ENCODE measurements around the gene GNPTG.

GNPTG gene

GRCh38 chr16:1351215-1351581, 533 bp upstream of the GNPTG start:
- Histone ChIP-seq H3K4me3 (peak overlapping the region; percentile 98), H3K27ac (no peak overlapping the region), H3K9ac (ENCODE audit: insufficient read length) (peak overlapping the region; percentile 81), H3K9me3 (ENCODE audit: low read depth, low read length) (no peaks in the 10 kb centered on the region), H3K36me3 (ENCODE audit: insufficient read depth, low read length) (no peaks in the 10 kb centered on the region)
- DNase-seq (ENCODE audit: low read depth, low spot score) = no peak
- TF ChIP-seq EZH2 (IDR thresholded peaks at IDR 0.05) = no peak
- TF ChIP-seq POLR2AphosphoS5 (IDR thresholded peaks at IDR 0.05; ENCODE audit: borderline replicate concordance, low read depth, low read length) = no peak
- no peak for TF ChIP-seq FOXP2 (optimal IDR thresholded peaks at IDR 0.05; ENCODE audit: control extremely low read depth, extremely low read length, insufficient read depth)

GRCh38 chr16:1354815-1355540, 3.2 kb downstream of the GNPTG start:
- no peak for DNase-seq (ENCODE audit: low read depth, low spot score)
- TF ChIP-seq EZH2 (IDR thresholded peaks at IDR 0.05) = no peak
- TF ChIP-seq POLR2AphosphoS5 (IDR thresholded peaks at IDR 0.05; ENCODE audit: borderline replicate concordance, low read depth, low read length) = no peak
- TF ChIP-seq FOXP2 (optimal IDR thresholded peaks at IDR 0.05; ENCODE audit: control extremely low read depth, extremely low read length, insufficient read depth) = no peak
- Histone ChIP-seq H3K9ac (ENCODE audit: insufficient read length) (no peak overlapping the region), H3K9me3 (ENCODE audit: low read depth, low read length) (no peaks in the 10 kb centered on the region), H3K4me3 (no peak overlapping the region), H3K36me3 (ENCODE audit: insufficient read depth, low read length) (no peaks in the 10 kb centered on the region), H3K27ac (no peak overlapping the region)

GRCh38 chr16:1355591-1355990, 3.9 kb downstream of the GNPTG start:
- no peaks in the 10 kb centered on the region for H3K9me3 ChIP-seq (ENCODE audit: low read depth, low read length)
- TF ChIP-seq POLR2AphosphoS5 (IDR thresholded peaks at IDR 0.05; ENCODE audit: borderline replicate concordance, low read depth, low read length) (no peak), EZH2 (IDR thresholded peaks at IDR 0.05) (no peak), FOXP2 (optimal IDR thresholded peaks at IDR 0.05; ENCODE audit: control extremely low read depth, extremely low read length, insufficient read depth) (no peak)
- no peak for DNase-seq (ENCODE audit: low read depth, low spot score)
- H3K36me3 ChIP-seq (ENCODE audit: insufficient read depth, low read length) = peaks cover under 1% of the 10 kb centered on the region; the same call in 1 of the 2 replicates
- no peak overlapping the region for H3K9ac ChIP-seq (ENCODE audit: insufficient read length)
- H3K4me3 ChIP-seq = no peak overlapping the region
- no peak overlapping the region for H3K27ac ChIP-seq

- no peak overlapping the region for H3K9ac ChIP-seq (ENCODE audit: insufficient read length)
These were observed 4.5 kb downstream of the GNPTG start for GRCh38 chr16:1356061-1356900.

DNA sequence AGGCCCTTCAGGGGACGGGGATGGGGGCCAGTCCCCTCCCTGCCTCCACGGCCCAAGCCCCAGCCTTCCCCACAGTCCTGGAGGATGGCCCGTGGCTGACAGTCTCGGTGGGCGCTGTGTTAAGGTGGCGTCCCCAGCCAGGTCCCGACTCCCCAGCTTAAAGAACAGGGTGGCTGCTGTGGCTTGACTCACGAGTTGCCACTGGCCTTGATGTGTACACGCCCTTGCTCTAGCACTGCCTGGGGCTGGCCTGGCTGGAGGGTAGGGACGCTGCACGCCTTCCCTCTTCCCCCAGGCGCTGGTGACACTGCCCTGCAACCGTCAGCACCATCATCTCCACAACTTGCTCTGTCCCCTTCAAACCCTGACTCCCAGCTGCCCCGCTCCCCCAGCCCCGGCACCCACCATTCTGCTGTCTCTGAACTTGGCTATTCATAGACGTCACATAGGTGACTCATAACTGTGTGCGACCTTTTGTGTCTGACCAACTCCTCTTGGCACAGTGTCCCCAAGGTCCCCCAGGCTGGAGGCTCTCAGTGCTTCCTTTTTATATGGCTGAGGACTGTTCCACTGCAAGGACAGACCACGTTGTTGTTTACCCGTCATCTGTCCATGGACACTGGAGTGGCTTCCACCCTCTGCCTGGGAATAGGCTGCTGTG, 6.3 kb downstream of the GNPTG start:
- DNase-seq (ENCODE audit: low read depth, low spot score) = no peak
- Histone ChIP-seq H3K4me3 (no peak overlapping the region), H3K9me3 (ENCODE audit: low read depth, low read length) (no peaks in the 10 kb centered on the region), H3K9ac (ENCODE audit: insufficient read length) (no peak overlapping the region), H3K36me3 (ENCODE audit: insufficient read depth, low read length) (peaks cover 11% of the 10 kb centered on the region; the same call in 1 of the 2 replicates), H3K27ac (0 out of 2 replicates have a peak overlapping the region, but pooled peaks have one; percentile 16)
- TF ChIP-seq FOXP2 (optimal IDR thresholded peaks at IDR 0.05; ENCODE audit: control extremely low read depth, extremely low read length, insufficient read depth) (no peak), POLR2AphosphoS5 (IDR thresholded peaks at IDR 0.05; ENCODE audit: borderline replicate concordance, low read depth, low read length) (no peak), EZH2 (IDR thresholded peaks at IDR 0.05) (no peak)

More at GRCh38 chr16:1356061-1356900, 4.5 kb downstream of the GNPTG start:
- H3K9me3 ChIP-seq (ENCODE audit: low read depth, low read length) = no peaks in the 10 kb centered on the region
- DNase-seq (ENCODE audit: low read depth, low spot score) = no peak
- peaks cover 3% of the 10 kb centered on the region; the same call in 1 of the 2 replicates for H3K36me3 ChIP-seq (ENCODE audit: insufficient read depth, low read length)
- H3K27ac ChIP-seq = no peak overlapping the region
- no peak overlapping the region for H3K4me3 ChIP-seq
- TF ChIP-seq FOXP2 (optimal IDR thresholded peaks at IDR 0.05; ENCODE audit: control extremely low read depth, extremely low read length, insufficient read depth) (no peak), EZH2 (IDR thresholded peaks at IDR 0.05) (no peak), POLR2AphosphoS5 (IDR thresholded peaks at IDR 0.05; ENCODE audit: borderline replicate concordance, low read depth, low read length) (no peak)

GRCh38 chr16:1361685-1362360, 10.1 kb downstream of the GNPTG start:
- DNase-seq (ENCODE audit: low read depth, low spot score) = no peak
- Histone ChIP-seq H3K27ac (no peak overlapping the region), H3K36me3 (ENCODE audit: insufficient read depth, low read length) (peaks cover 39% of the 10 kb centered on the region; the same call in 1 of the 2 replicates), H3K9ac (ENCODE audit: insufficient read length) (no peak overlapping the region), H3K4me3 (no peak overlapping the region), H3K9me3 (ENCODE audit: low read depth, low read length) (no peaks in the 10 kb centered on the region)
- TF ChIP-seq EZH2 (IDR thresholded peaks at IDR 0.05) (no peak), FOXP2 (optimal IDR thresholded peaks at IDR 0.05; ENCODE audit: control extremely low read depth, extremely low read length, insufficient read depth) (no peak), POLR2AphosphoS5 (IDR thresholded peaks at IDR 0.05; ENCODE audit: borderline replicate concordance, low read depth, low read length) (no peak)

DNA sequence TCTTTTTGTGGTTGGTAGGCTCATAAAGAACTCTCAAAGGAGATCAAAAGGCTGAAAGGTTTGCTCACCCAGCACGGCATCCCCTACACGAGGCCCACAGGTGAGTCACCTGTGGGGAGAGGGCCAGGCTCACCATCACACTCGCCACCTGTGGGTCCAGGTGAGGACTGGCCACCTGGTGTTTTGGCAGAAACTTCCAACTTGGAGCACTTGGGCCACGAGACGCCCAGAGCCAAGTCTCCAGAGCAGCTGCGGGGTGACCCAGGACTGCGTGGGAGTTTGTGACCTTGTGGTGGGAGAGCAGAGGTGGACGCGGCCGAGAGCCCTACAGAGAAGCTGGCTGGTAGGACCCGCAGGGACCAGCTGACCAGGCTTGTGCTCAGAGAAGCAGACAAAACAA, 11.1 kb downstream of the GNPTG start:
- no peak for DNase-seq (ENCODE audit: low read depth, low spot score)
- H3K9ac ChIP-seq (ENCODE audit: insufficient read length) = no peak overlapping the region
- H3K36me3 ChIP-seq (ENCODE audit: insufficient read depth, low read length) = peaks cover 39% of the 10 kb centered on the region; the same call in 1 of the 2 replicates
- H3K27ac ChIP-seq = no peak overlapping the region
- no peak overlapping the region for H3K4me3 ChIP-seq
- no peaks in the 10 kb centered on the region for H3K9me3 ChIP-seq (ENCODE audit: low read depth, low read length)
- no peak for TF ChIP-seq POLR2AphosphoS5 (IDR thresholded peaks at IDR 0.05; ENCODE audit: borderline replicate concordance, low read depth, low read length)
- no peak for TF ChIP-seq FOXP2 (optimal IDR thresholded peaks at IDR 0.05; ENCODE audit: control extremely low read depth, extremely low read length, insufficient read depth)
- TF ChIP-seq EZH2 (IDR thresholded peaks at IDR 0.05) = no peak
